NT2/D1 (cell line): ENCODE data around the gene COX8C.

Experiments
- DNase-seq: peaks from one replicate; pipeline ENCODE4 v3.0.0-alpha.2; 2011; ENCODE audit warnings: low read depth, low spot score
- H3K27me3 ChIP-seq: 2 replicates; pipeline ENCODE4 v1.6.0; 2011; ENCODE audit warnings: mild to moderate bottlenecking; ENCODE audit not compliant: insufficient read length, insufficient read depth
- H3K36me3 ChIP-seq: 2 replicates; pipeline ENCODE4 v1.6.1; 2011; ENCODE audit warnings: mild to moderate bottlenecking, low read length, mixed read lengths; ENCODE audit not compliant: insufficient read depth, insufficient read length
- H3K4me1 ChIP-seq: 2 replicates; pipeline ENCODE4 v1.5.1; 2011; ENCODE audit not compliant: insufficient read depth, insufficient read length
- H3K4me3 ChIP-seq: 2 replicates; pipeline ENCODE4 v1.5.1; 2011; ENCODE audit warnings: low read depth; ENCODE audit not compliant: insufficient read length
- H3K9ac ChIP-seq: 2 replicates; pipeline ENCODE4 v1.6.0; 2011; ENCODE audit warnings: low read depth; ENCODE audit not compliant: insufficient read length
- H3K9me3 ChIP-seq: 2 replicates; pipeline ENCODE4 v1.5.1; 2011; ENCODE audit warnings: mild to moderate bottlenecking, low read length; ENCODE audit not compliant: insufficient read depth
- SUZ12 ChIP-seq: IDR thresholded peaks from 2 replicates; pipeline ENCODE4 v1.6.1; 2011; ENCODE audit not compliant: insufficient read length, insufficient read depth; ENCODE audit errors: extremely low read depth
- YY1 ChIP-seq: IDR thresholded peaks from 2 replicates; pipeline ENCODE4 v1.6.1; 2011; ENCODE audit not compliant: insufficient read length, insufficient read depth
- ZNF274 ChIP-seq: IDR thresholded peaks from 2 replicates; pipeline ENCODE4 v1.6.1; 2011; ENCODE audit warnings: mild to moderate bottlenecking, low read depth, low read length

Gene COX8C

GRCh38 chr14:93316716-93317115 is 30.3 kb upstream of the COX8C start:
- no peak for DNase-seq
- TF ChIP-seq YY1: no peak
- TF ChIP-seq ZNF274: no peak
- TF ChIP-seq SUZ12: no peak
- peaks cover 5% of the 10 kb centered on the region for H3K36me3 ChIP-seq
- no peak overlapping the region for H3K9ac ChIP-seq
- no peak overlapping the region for H3K4me3 ChIP-seq
- peaks cover 3% of the 10 kb centered on the region for H3K4me1 ChIP-seq
- H3K27me3 ChIP-seq: no peaks in the 10 kb centered on the region
- no peaks in the 10 kb centered on the region for H3K9me3 ChIP-seq

- TF ChIP-seq YY1 (no peak), ZNF274 (no peak), SUZ12 (no peak)
- DNase-seq: no peak
- Histone ChIP-seq H3K4me3 (no peak overlapping the region), H3K4me1 (peaks cover 3% of the 10 kb centered on the region), H3K27me3 (no peaks in the 10 kb centered on the region), H3K9me3 (no peaks in the 10 kb centered on the region), H3K36me3 (peaks cover 9% of the 10 kb centered on the region), H3K9ac (no peak overlapping the region)
Observed at GRCh38 chr14:93317210-93317874, 29.6 kb upstream of the COX8C start.

GRCh38 chr14:93317875-93318807 is 28.8 kb upstream of the COX8C start:
- TF ChIP-seq SUZ12: no peak
- no peak for TF ChIP-seq ZNF274
- H3K36me3 ChIP-seq: peaks cover 13% of the 10 kb centered on the region
- no peaks in the 10 kb centered on the region for H3K27me3 ChIP-seq
- H3K9me3 ChIP-seq: no peaks in the 10 kb centered on the region
- no peak overlapping the region for H3K4me3 ChIP-seq
- no peak overlapping the region for H3K9ac ChIP-seq
- no peak for DNase-seq
- H3K4me1 ChIP-seq: peaks cover 3% of the 10 kb centered on the region

GRCh38 chr14:93318927-93319326 is 28.1 kb upstream of the COX8C start:
- DNase-seq: no peak
- Histone ChIP-seq H3K27me3 (no peaks in the 10 kb centered on the region), H3K9me3 (no peaks in the 10 kb centered on the region), H3K4me3 (no peak overlapping the region), H3K36me3 (peaks cover 13% of the 10 kb centered on the region), H3K9ac (no peak overlapping the region), H3K4me1 (peaks cover 3% of the 10 kb centered on the region)
- TF ChIP-seq SUZ12 (no peak), YY1 (no peak), ZNF274 (no peak)

- H3K9me3 ChIP-seq: no peaks in the 10 kb centered on the region
- no peak overlapping the region for H3K9ac ChIP-seq
- DNase-seq: no peak
- no peaks in the 10 kb centered on the region for H3K27me3 ChIP-seq
- H3K4me3 ChIP-seq: no peak overlapping the region
- peaks cover 19% of the 10 kb centered on the region for H3K36me3 ChIP-seq
- TF ChIP-seq YY1 (no peak), ZNF274 (no peak), SUZ12 (no peak)
- H3K4me1 ChIP-seq: peaks cover 3% of the 10 kb centered on the region
Observed at GRCh38 chr14:93319494-93319893, 27.5 kb upstream of the COX8C start.

GRCh38 chr14:93319958-93320357 is 27.0 kb upstream of the COX8C start:
- TF ChIP-seq YY1 (no peak), ZNF274 (no peak), SUZ12 (no peak)
- no peaks in the 10 kb centered on the region for H3K9me3 ChIP-seq
- no peak overlapping the region for H3K9ac ChIP-seq
- peaks cover 20% of the 10 kb centered on the region for H3K36me3 ChIP-seq
- no peaks in the 10 kb centered on the region for H3K27me3 ChIP-seq
- peaks cover 3% of the 10 kb centered on the region for H3K4me1 ChIP-seq
- no peak for DNase-seq
- H3K4me3 ChIP-seq: no peak overlapping the region

- no peak overlapping the region for H3K9ac ChIP-seq
- no peak overlapping the region for H3K4me3 ChIP-seq
- no peak for DNase-seq
- H3K27me3 ChIP-seq: no peaks in the 10 kb centered on the region
- peaks cover 3% of the 10 kb centered on the region for H3K4me1 ChIP-seq
- peaks cover 20% of the 10 kb centered on the region for H3K36me3 ChIP-seq
- H3K9me3 ChIP-seq: no peaks in the 10 kb centered on the region
- TF ChIP-seq SUZ12 (no peak), ZNF274 (no peak), YY1 (no peak)
Observed at GRCh38 chr14:93320489-93320888, 26.5 kb upstream of the COX8C start.
